Fibroblast of gingiva (primary cell): Measurements from ENCODE around the gene RETREG3.

ENCODE experiments used
- DNase-seq: peaks from one replicate; pipeline ENCODE4 v3.0.0-alpha.2; 2011; ENCODE audit warnings: low read depth

RETREG3 gene

DNA sequence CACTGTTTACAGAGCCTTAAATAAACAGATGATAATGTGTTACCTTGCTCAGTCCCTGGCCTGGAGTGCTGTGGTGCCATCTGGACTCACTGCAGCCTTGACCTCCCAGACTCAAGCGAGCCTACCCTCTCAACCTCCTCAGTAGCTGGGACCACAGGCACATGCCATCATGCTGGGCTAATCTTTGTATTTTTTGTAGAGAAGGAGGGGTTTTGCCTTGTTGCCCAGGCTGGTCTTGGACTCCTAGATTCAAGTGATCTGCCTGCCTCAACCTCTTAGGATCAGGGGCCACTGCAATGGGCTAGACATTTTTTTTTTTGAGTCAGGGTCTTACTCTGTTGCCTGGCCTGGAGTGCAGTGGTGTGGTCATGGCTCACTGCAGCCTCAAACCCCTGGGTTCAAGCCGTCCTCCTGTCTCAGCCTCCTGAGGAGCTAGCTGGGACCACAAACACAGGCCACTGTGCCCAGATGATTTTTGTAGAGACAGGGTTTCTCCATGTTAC is 78.2 kb downstream of the RETREG3 start:
- DNase-seq = no peak
